SK-N-SH (cell line): ENCODE data around the gene KCNH3.

Source experiments
- CHD2 ChIP-seq: fragments of 150-350 bp; IDR thresholded peaks from 2 replicates; pipeline ENCODE4 v1.6.1; 2018; ENCODE audit warnings: low read length; ENCODE audit not compliant: partially characterized antibody
- GATA2 ChIP-seq: sonication (generic); formaldehyde crosslinking; IDR thresholded peaks from 2 replicates; pipeline ENCODE4 v1.5.0; 2020; ENCODE audit warnings: mild to moderate bottlenecking, missing genetic modification reagents
- IRF3 ChIP-seq: fragments of 150-350 bp; IDR thresholded peaks from 2 replicates; pipeline ENCODE4 v1.6.1; 2016; ENCODE audit warnings: mild to moderate bottlenecking, low read depth, low read length
- NRF1 ChIP-seq: IDR thresholded peaks from 2 replicates; pipeline ENCODE4 v1.6.1; 2012; ENCODE audit warnings: low read depth, mild to moderate bottlenecking, low read length
- SIN3A ChIP-seq: IDR thresholded peaks from 2 replicates; pipeline ENCODE4 v1.6.1; 2012; ENCODE audit warnings: low read depth, mild to moderate bottlenecking, low read length, moderate library complexity, borderline replicate concordance
- TF ChIP-seq, protein P1 (sequence below): fragments of 200-600 bp; sonication (generic); IDR thresholded peaks from 2 replicates; pipeline ENCODE4 v1.6.1; 2017; ENCODE audit warnings: antibody characterized with exemption, mild to moderate bottlenecking, moderate library complexity

DNA sequence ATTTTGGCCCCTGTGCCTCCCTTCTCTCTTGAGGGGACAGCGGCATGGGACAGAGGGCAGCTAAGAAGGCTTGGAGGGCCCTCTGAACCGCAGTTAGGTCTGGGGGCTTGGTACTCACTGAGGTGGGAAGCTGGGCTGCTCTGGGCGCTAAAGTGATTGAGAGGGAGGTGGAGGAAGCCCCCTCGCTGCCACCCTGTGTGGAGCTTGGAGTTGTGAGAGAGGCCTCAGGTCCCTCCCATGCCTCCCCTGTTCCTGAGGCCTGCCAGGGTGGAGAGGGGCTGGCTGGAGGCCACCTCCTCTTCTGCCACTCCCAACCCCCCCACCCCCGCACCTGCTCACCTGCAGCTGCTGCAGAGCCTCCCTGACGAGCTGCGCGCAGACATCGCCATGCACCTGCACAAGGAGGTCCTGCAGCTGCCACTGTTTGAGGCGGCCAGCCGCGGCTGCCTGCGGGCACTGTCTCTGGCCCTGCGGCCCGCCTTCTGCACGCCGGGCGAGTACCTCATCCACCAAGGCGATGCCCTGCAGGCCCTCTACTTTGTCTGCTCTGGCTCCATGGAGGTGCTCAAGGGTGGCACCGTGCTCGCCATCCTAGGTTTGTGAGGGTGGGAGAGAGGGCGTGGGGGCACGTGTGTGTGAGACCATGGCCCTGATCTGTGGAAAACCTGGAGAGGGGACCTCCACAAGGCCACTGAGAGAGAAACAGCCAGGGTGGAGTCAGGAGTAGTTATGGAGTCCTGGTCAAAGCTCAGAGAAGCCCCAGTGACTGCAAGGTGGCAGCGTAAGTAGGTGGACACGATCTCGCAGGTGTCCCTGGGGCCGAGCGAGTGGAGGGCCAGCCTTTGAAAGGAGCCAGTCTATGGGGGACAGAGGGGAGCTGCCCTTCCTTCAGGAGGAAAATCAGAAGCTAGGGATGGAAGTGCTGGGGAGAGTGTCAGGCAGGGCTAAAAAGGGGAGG lies 11.2 kb downstream of the KCNH3 start:
- TF ChIP-seq, protein P1, sequence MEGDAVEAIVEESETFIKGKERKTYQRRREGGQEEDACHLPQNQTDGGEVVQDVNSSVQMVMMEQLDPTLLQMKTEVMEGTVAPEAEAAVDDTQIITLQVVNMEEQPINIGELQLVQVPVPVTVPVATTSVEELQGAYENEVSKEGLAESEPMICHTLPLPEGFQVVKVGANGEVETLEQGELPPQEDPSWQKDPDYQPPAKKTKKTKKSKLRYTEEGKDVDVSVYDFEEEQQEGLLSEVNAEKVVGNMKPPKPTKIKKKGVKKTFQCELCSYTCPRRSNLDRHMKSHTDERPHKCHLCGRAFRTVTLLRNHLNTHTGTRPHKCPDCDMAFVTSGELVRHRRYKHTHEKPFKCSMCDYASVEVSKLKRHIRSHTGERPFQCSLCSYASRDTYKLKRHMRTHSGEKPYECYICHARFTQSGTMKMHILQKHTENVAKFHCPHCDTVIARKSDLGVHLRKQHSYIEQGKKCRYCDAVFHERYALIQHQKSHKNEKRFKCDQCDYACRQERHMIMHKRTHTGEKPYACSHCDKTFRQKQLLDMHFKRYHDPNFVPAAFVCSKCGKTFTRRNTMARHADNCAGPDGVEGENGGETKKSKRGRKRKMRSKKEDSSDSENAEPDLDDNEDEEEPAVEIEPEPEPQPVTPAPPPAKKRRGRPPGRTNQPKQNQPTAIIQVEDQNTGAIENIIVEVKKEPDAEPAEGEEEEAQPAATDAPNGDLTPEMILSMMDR: no peak
- TF ChIP-seq IRF3 (no peak), GATA2 (CRISPR knock-in tag) (no peak), SIN3A (no peak), CHD2 (no peak), NRF1 (no peak)
